Effector memory CD8-positive, alpha-beta T cell (primary cell): ENCODE results near the gene AOAH.
A peak's percentile ranks its signal among the peaks of the same experiment; 100 is the strongest.

Experiments used
- ATAC-seq: fragments of 150-1000 bp; cut with Tn5 transposase; replicated peaks from 2 replicates; pipeline ENCODE4 v1.10.0; 2021; ENCODE audit warnings: mild to moderate bottlenecking, moderate library complexity
- DNase-seq, 3 experiments: peaks; one replicate each; pipeline ENCODE4 v3.0.0; 2021
- H3K27ac Mint-ChIP-seq, 2 donors: one replicate each; pipeline ENCODE4 v1.8.0; 2022; ENCODE audit warnings: mild to moderate bottlenecking in 2 of 2, mixed read lengths in 2 of 2, moderate library complexity in 2 of 2
- H3K27me3 Mint-ChIP-seq, 2 donors: one replicate each; pipeline ENCODE4 v1.8.0; 2022; ENCODE audit warnings: mixed read lengths in 2 of 2
- H3K36me3 Mint-ChIP-seq: one replicate; pipeline ENCODE4 v1.8.0; 2022; ENCODE audit warnings: mild to moderate bottlenecking, moderate library complexity, mixed read lengths; ENCODE audit not compliant: insufficient read depth
- H3K4me1 Mint-ChIP-seq, 2 donors: one replicate each; pipeline ENCODE4 v1.8.0; 2022; ENCODE audit warnings: low read depth in 2 of 2, mixed read lengths in 2 of 2
- H3K4me3 Mint-ChIP-seq, 2 donors: one replicate each; pipeline ENCODE4 v1.8.0; 2022; ENCODE audit warnings: mild to moderate bottlenecking in 2 of 2, mixed read lengths in 2 of 2, moderate library complexity in 2 of 2
- H3K9me3 Mint-ChIP-seq, 2 donors: one replicate each; pipeline ENCODE4 v1.8.0; 2022; ENCODE audit warnings: mixed read lengths in 2 of 2

The AOAH gene

GRCh38 chr7:36602934-36603887 lies 121.1 kb downstream of the AOAH start:
- Mint-ChIP-seq H3K9me3 (no peaks in the 10 kb centered on the region), H3K4me3 (peak overlapping the region in 1 of 2 donors; percentile 34), H3K27ac (peak overlapping the region; percentile 30 to 90), H3K4me1 (peaks cover 12 to 66% of the 10 kb centered on the region in 2 donors), H3K36me3 (peaks cover 35% of the 10 kb centered on the region), H3K27me3 (no peaks in the 10 kb centered on the region)
- peak; percentile 21 for ATAC-seq
- no peak for DNase-seq

- Mint-ChIP-seq H3K4me1 (peaks cover 12 to 68% of the 10 kb centered on the region in 2 donors), H3K36me3 (peaks cover 36% of the 10 kb centered on the region), H3K9me3 (no peaks in the 10 kb centered on the region), H3K27me3 (no peaks in the 10 kb centered on the region), H3K4me3 (peak overlapping the region in 1 of 2 donors; percentile 6), H3K27ac (peak overlapping the region; percentile 30 to 90)
- ATAC-seq: no peak
- DNase-seq: no peak
These were observed 121.8 kb downstream of the AOAH start for GRCh38 chr7:36602511-36602910.

GRCh38 chr7:36601601-36602000 lies 122.7 kb downstream of the AOAH start:
- no peaks in the 10 kb centered on the region for H3K9me3 Mint-ChIP-seq
- H3K4me1 Mint-ChIP-seq: peaks cover 9 to 62% of the 10 kb centered on the region in 2 donors
- H3K4me3 Mint-ChIP-seq: no peak overlapping the region
- DNase-seq (no peak), ATAC-seq (no peak)
- H3K27me3 Mint-ChIP-seq: no peaks in the 10 kb centered on the region
- peak overlapping the region; percentile 67 to 90 for H3K27ac Mint-ChIP-seq
- H3K36me3 Mint-ChIP-seq: peaks cover 39% of the 10 kb centered on the region

GRCh38 chr7:36600869-36601530 lies 123.3 kb downstream of the AOAH start:
- peaks cover 8 to 59% of the 10 kb centered on the region in 2 donors for H3K4me1 Mint-ChIP-seq
- H3K9me3 Mint-ChIP-seq: no peaks in the 10 kb centered on the region
- H3K27ac Mint-ChIP-seq: peak overlapping the region; percentile 67 to 90
- H3K4me3 Mint-ChIP-seq: no peak overlapping the region
- no peak for DNase-seq
- H3K36me3 Mint-ChIP-seq: peaks cover 37% of the 10 kb centered on the region
- H3K27me3 Mint-ChIP-seq: no peaks in the 10 kb centered on the region
- peak; percentile 33 for ATAC-seq

- Mint-ChIP-seq H3K27me3 (no peaks in the 10 kb centered on the region), H3K9me3 (no peaks in the 10 kb centered on the region), H3K4me1 (peaks cover 8 to 56% of the 10 kb centered on the region in 2 donors), H3K27ac (peak overlapping the region; percentile 67 to 90), H3K4me3 (no peak overlapping the region), H3K36me3 (peaks cover 32% of the 10 kb centered on the region)
- DNase-seq (no peak), ATAC-seq (no peak)
These were observed 124.0 kb downstream of the AOAH start for GRCh38 chr7:36600314-36600682.

GRCh38 chr7:36599645-36600313 lies 124.5 kb downstream of the AOAH start:
- H3K4me1 Mint-ChIP-seq: peaks cover 8 to 50% of the 10 kb centered on the region in 2 donors
- no peaks in the 10 kb centered on the region for H3K9me3 Mint-ChIP-seq
- ATAC-seq (no peak), DNase-seq (no peak)
- H3K4me3 Mint-ChIP-seq: no peak overlapping the region
- no peaks in the 10 kb centered on the region for H3K27me3 Mint-ChIP-seq
- H3K36me3 Mint-ChIP-seq: peaks cover 35% of the 10 kb centered on the region
- H3K27ac Mint-ChIP-seq: peak overlapping the region; percentile 67 to 90

GRCh38 chr7:36598054-36598674 lies 126.1 kb downstream of the AOAH start:
- ATAC-seq (no peak), DNase-seq (no peak)
- H3K27me3 Mint-ChIP-seq: no peaks in the 10 kb centered on the region
- H3K27ac Mint-ChIP-seq: peak overlapping the region in 1 of 2 donors; percentile 28
- H3K4me1 Mint-ChIP-seq: peaks cover 6 to 36% of the 10 kb centered on the region in 2 donors
- peaks cover 41% of the 10 kb centered on the region for H3K36me3 Mint-ChIP-seq
- no peaks in the 10 kb centered on the region for H3K9me3 Mint-ChIP-seq
- H3K4me3 Mint-ChIP-seq: no peak overlapping the region

- Mint-ChIP-seq H3K27ac (peak overlapping the region; percentile 23 to 72), H3K27me3 (no peaks in the 10 kb centered on the region), H3K36me3 (peaks cover 46% of the 10 kb centered on the region), H3K4me1 (peaks cover 5 to 26% of the 10 kb centered on the region in 2 donors), H3K9me3 (no peaks in the 10 kb centered on the region), H3K4me3 (no peak overlapping the region)
- no peak for ATAC-seq
- DNase-seq: no peak
These were observed 127.1 kb downstream of the AOAH start for GRCh38 chr7:36597090-36597773.

GRCh38 chr7:36594445-36594844 lies 129.8 kb downstream of the AOAH start:
- Mint-ChIP-seq H3K9me3 (no peaks in the 10 kb centered on the region), H3K4me3 (no peak overlapping the region), H3K4me1 (peaks cover 0 to 4% of the 10 kb centered on the region in 2 donors), H3K27me3 (no peaks in the 10 kb centered on the region), H3K27ac (peak overlapping the region in 1 of 2 donors; percentile 27), H3K36me3 (peaks cover 48% of the 10 kb centered on the region)
- ATAC-seq: no peak
- no peak for DNase-seq

GRCh38 chr7:36591636-36592035 lies 132.7 kb downstream of the AOAH start:
- H3K27ac Mint-ChIP-seq: peak overlapping the region; percentile 35 to 46
- ATAC-seq: no peak
- peaks cover 42% of the 10 kb centered on the region for H3K36me3 Mint-ChIP-seq
- H3K4me3 Mint-ChIP-seq: no peak overlapping the region
- no peak for DNase-seq
- H3K9me3 Mint-ChIP-seq: no peaks in the 10 kb centered on the region
- H3K4me1 Mint-ChIP-seq: peaks cover 0 to 8% of the 10 kb centered on the region in 2 donors
- no peaks in the 10 kb centered on the region for H3K27me3 Mint-ChIP-seq

GRCh38 chr7:36589391-36589790 lies 134.9 kb downstream of the AOAH start:
- H3K4me3 Mint-ChIP-seq: no peak overlapping the region
- no peak for ATAC-seq
- no peak for DNase-seq
- H3K27me3 Mint-ChIP-seq: no peaks in the 10 kb centered on the region
- peaks cover 38% of the 10 kb centered on the region for H3K36me3 Mint-ChIP-seq
- H3K4me1 Mint-ChIP-seq: peaks cover 2 to 20% of the 10 kb centered on the region in 2 donors
- peak overlapping the region in 1 of 2 donors; percentile 74 for H3K27ac Mint-ChIP-seq
- H3K9me3 Mint-ChIP-seq: no peaks in the 10 kb centered on the region

- Mint-ChIP-seq H3K4me1 (peaks cover 2 to 30% of the 10 kb centered on the region in 2 donors), H3K9me3 (no peaks in the 10 kb centered on the region), H3K36me3 (peaks cover 49% of the 10 kb centered on the region), H3K27me3 (no peaks in the 10 kb centered on the region), H3K27ac (peak overlapping the region; percentile 59 to 93), H3K4me3 (no peak overlapping the region)
- ATAC-seq: no peak
- no peak for DNase-seq
These were observed 141.0 kb downstream of the AOAH start for GRCh38 chr7:36583318-36583717.
